CD14-positive monocyte (primary cell): ENCODE results near the gene DCLRE1C. TPM values are rescaled to one million over a fixed set of nuclear protein-coding genes. Genes with fewer than 3 reads are reported as not detected.
"Not testable (repeated sequence)": the region's sequence is repeated elsewhere in the genome, so short reads cannot be mapped to it uniquely, and the experiment has no call there.

Experiments
- DNase-seq, 3 donors: peaks; one replicate each; pipeline ENCODE4 v3.0.0-alpha.2; 2011 to 2022
- H2AFZ ChIP-seq: 2 replicates; pipeline ENCODE4 v1.6.0; 2012; ENCODE audit warnings: mild to moderate bottlenecking, low read depth, low read length, inconsistent platforms; ENCODE audit not compliant: insufficient read depth, poor library complexity, severe bottlenecking
- H3K27ac ChIP-seq, 2 donors: 1 replicate in 1 of 2; 2 replicates in 1 of 2; pipeline ENCODE4 v1.5.1; 2012 to 2013; ENCODE audit warnings: low read length in 2 of 2, control low read depth in 1 of 2, inconsistent platforms in 1 of 2, low read depth in 1 of 2, mild to moderate bottlenecking in 1 of 2
- H3K27me3 ChIP-seq, 2 donors: one replicate each; pipeline versions ENCODE4 v1.6.0 to v1.6.1; 2011 to 2013; ENCODE audit warnings: low read length in 2 of 2; ENCODE audit not compliant: control insufficient read depth in 2 of 2, insufficient read depth in 2 of 2
- H3K36me3 ChIP-seq, 2 donors: replicated peaks in 1 of 2; 1 replicate in 1 of 2; 2 replicates in 1 of 2; pipeline versions ENCODE4 v1.5.1 to v1.6.1; 2012 to 2013; ENCODE audit warnings: low read length in 2 of 2, control low read depth in 1 of 2, inconsistent platforms in 1 of 2, mild to moderate bottlenecking in 1 of 2; ENCODE audit not compliant: insufficient read depth in 2 of 2, control insufficient read depth in 1 of 2
- H3K4me1 ChIP-seq, 2 donors: 1 replicate in 1 of 2; 2 replicates in 1 of 2; pipeline versions ENCODE4 v1.5.1 to v1.6.1; 2012 to 2013; ENCODE audit warnings: low read length in 2 of 2, control low read depth in 1 of 2, inconsistent platforms in 1 of 2, mild to moderate bottlenecking in 1 of 2, moderate library complexity in 1 of 2; ENCODE audit not compliant: insufficient read depth in 2 of 2, control insufficient read depth in 1 of 2
- H3K4me2 ChIP-seq: replicated peaks from 2 replicates; pipeline ENCODE3; 2012; ENCODE audit warnings: low read length, moderate library complexity, mild to moderate bottlenecking; ENCODE audit not compliant: poor library complexity, severe bottlenecking; ENCODE audit errors: extremely low read depth
- H3K4me3 ChIP-seq, 3 experiments: fragments of 200-600 bp in 1 of 3; sonication (generic) in 1 of 3; replicated peaks in 1 of 3; 1 replicate in 2 of 3; 2 replicates in 1 of 3; pipeline ENCODE4 v1.5.1; 2011 to 2013; ENCODE audit warnings: low read length in 3 of 3, mild to moderate bottlenecking in 3 of 3, control low read depth in 2 of 3, low read depth in 2 of 3, inconsistent platforms in 1 of 3, moderate library complexity in 1 of 3
- H3K79me2 ChIP-seq: 2 replicates; pipeline ENCODE4 v1.6.0; 2012; ENCODE audit warnings: mild to moderate bottlenecking, control low read depth, inconsistent platforms, low read length, moderate library complexity; ENCODE audit not compliant: insufficient read depth
- H3K9ac ChIP-seq: 2 replicates; pipeline ENCODE4 v1.6.0; 2017; ENCODE audit warnings: low read length, mild to moderate bottlenecking; ENCODE audit not compliant: insufficient read depth, poor library complexity, severe bottlenecking
- H3K9me3 ChIP-seq, 2 donors: replicated peaks in 1 of 2; 1 replicate in 1 of 2; 2 replicates in 1 of 2; pipeline versions ENCODE4 v1.5.1 to v1.6.1; 2012 to 2013; ENCODE audit warnings: low read length in 2 of 2, control low read depth in 1 of 2; ENCODE audit not compliant: control insufficient read depth in 1 of 2, insufficient read depth in 1 of 2
- H4K20me1 ChIP-seq: 2 replicates; pipeline ENCODE4 v1.6.0; 2012; ENCODE audit warnings: mild to moderate bottlenecking, low read length, control low read depth, moderate library complexity; ENCODE audit not compliant: insufficient read depth
- H3K27ac Mint-ChIP-seq, 7 donors: one replicate each; pipeline ENCODE4 v1.8.0; 2020; ENCODE audit warnings: mild to moderate bottlenecking in 7 of 7, mixed read lengths in 7 of 7, moderate library complexity in 6 of 7, inconsistent platforms in 2 of 7
- H3K27me3 Mint-ChIP-seq, 3 donors: one replicate each; pipeline ENCODE4 v1.8.0; 2021 to 2022; ENCODE audit warnings: low read depth in 3 of 3, mild to moderate bottlenecking in 3 of 3, mixed read lengths in 3 of 3, moderate library complexity in 3 of 3, inconsistent platforms in 1 of 3
- H3K36me3 Mint-ChIP-seq, 2 donors: one replicate each; pipeline ENCODE4 v1.8.0; 2020; ENCODE audit warnings: mixed read lengths in 2 of 2, inconsistent platforms in 1 of 2, mild to moderate bottlenecking in 1 of 2
- H3K4me1 Mint-ChIP-seq: one replicate; pipeline ENCODE4 v1.8.0; 2020; ENCODE audit warnings: mild to moderate bottlenecking, mixed read lengths
- H3K4me3 Mint-ChIP-seq, 2 donors: one replicate each; pipeline ENCODE4 v1.8.0; 2020; ENCODE audit warnings: mild to moderate bottlenecking in 2 of 2, mixed read lengths in 2 of 2, moderate library complexity in 1 of 2
- H3K9me3 Mint-ChIP-seq, 7 donors: one replicate each; pipeline ENCODE4 v1.8.0; 2020 to 2022; ENCODE audit warnings: mixed read lengths in 7 of 7, mild to moderate bottlenecking in 6 of 7, moderate library complexity in 6 of 7, inconsistent platforms in 2 of 7
- WGBS: methylation state at CpG from one replicate; pipeline ENCODE4 v1.1.5; 2013; ENCODE audit warnings: missing lambda C conversion rate; ENCODE audit not compliant: insufficient coverage; 5-methylcytosine and 5-hydroxymethylcytosine counted together
- intact Hi-C, 2 donors: fragments of 100-400 bp; cut with micrococcal nuclease; formaldehyde crosslinking; loops; one replicate each; pipeline versions ENCODE4 v1.15.0 to v1.15.1; 2023
- polyA minus RNA-seq: library from RNA; depleted of rRNA, polyadenylated mRNA; stranded (reverse); fragments of >200 nt; gene quantifications from 2 replicates; pipeline ENCODE4 v1.2.3, GENCODE V29; 2012
- polyA plus RNA-seq, 3 donors: library from polyadenylated mRNA; depleted of rRNA in 1 of 3; unstranded in 2 of 3; stranded (reverse) in 1 of 3; fragments of 300-500 nt in 2 of 3; fragments of >200 nt in 1 of 3; fragmentation: Illumina TruSeq in 2 of 3; gene quantifications; 1 replicate in 2 of 3; 2 replicates in 1 of 3; pipeline ENCODE4 v1.2.3, GENCODE V29; 2012 to 2021
- total RNA-seq, 12 experiments: library from RNA in 1 of 12; stranded (reverse) in 1 of 12; fragments of 120-200 nt in 1 of 12; gene quantifications; one replicate each; pipeline ENCODE4 v1.2.4 and lab custom pipeline; 2013 to 2026; ENCODE audit warnings: mixed read lengths in 6 of 12, inconsistent platforms in 1 of 12
- TF ChIP-seq, protein P1 (sequence below): fragments of 200-600 bp; IDR thresholded peaks from one replicate; pipeline ENCODE4 v1.8.0; 2022; ENCODE audit warnings: antibody characterized with exemption, mild to moderate bottlenecking

DCLRE1C gene
- total RNA-seq (2013) = 33.3 TPM
- 10 to 100 TPM in 2 of 3 donors, 1 to 10 TPM in 1; 8.9 to 17.6 (median 10.9) TPM for polyA plus RNA-seq
- 13.4 and 16.6 TPM in 2 replicates for polyA minus RNA-seq
- total RNA-seq (lab: John Stamatoyannopoulos, UW) = 5.2 to 50.2 (median 31.9) reads per million in 11 experiments

GRCh38 chr10:14954001-14954770, at the start of gene DCLRE1C:
Gene DCLRE1C (minus strand): TSS chr10:14954096. CDS start chr10:14954010, 86 bp downstream.
- Histone ChIP-seq H3K27me3 (no peaks in the 10 kb centered on the region), H3K4me3 (peak within 1 kb of the TSS; percentile 51 to 82 (median 80)), H3K9me3 (no peaks in the 10 kb centered on the region), H3K4me1 (peaks cover 47 to 61% of the 10 kb centered on the region in 2 donors), H3K36me3 (peaks cover under 1 to 7% of the 10 kb centered on the region in 2 donors), H4K20me1 (peaks cover 38% of the 10 kb centered on the region), H2AFZ (peak within 1 kb of the TSS; percentile 84), H3K79me2 (peaks cover 53% of the 10 kb centered on the region), H3K27ac (peak within 1 kb of the TSS; percentile 93 to 95), H3K9ac (peak within 1 kb of the TSS; percentile 78), H3K4me2 (peak within 1 kb of the TSS; percentile 78)
- no peaks in the 10 kb centered on the region for H3K27me3 Mint-ChIP-seq
- peaks cover 3 to 6% of the 10 kb centered on the region in 2 donors for H3K36me3 Mint-ChIP-seq
- 0% methylated on average over 33 of the region's 45 CpGs for WGBS
- intact Hi-C loops = loop anchor here (5.0 to 10.0 kb wide), 5 partner anchors 77 to 213 kb away; partner anchors contain the start of genes CDNF (in 2 of the 2), HSPA14 (in 2 of the 2), MSANTD7 (in 2 of the 2) and RPP38 (in 2 of the 2)
- peaks cover 44% of the 10 kb centered on the region for H3K4me1 Mint-ChIP-seq
- TF ChIP-seq, protein P1, sequence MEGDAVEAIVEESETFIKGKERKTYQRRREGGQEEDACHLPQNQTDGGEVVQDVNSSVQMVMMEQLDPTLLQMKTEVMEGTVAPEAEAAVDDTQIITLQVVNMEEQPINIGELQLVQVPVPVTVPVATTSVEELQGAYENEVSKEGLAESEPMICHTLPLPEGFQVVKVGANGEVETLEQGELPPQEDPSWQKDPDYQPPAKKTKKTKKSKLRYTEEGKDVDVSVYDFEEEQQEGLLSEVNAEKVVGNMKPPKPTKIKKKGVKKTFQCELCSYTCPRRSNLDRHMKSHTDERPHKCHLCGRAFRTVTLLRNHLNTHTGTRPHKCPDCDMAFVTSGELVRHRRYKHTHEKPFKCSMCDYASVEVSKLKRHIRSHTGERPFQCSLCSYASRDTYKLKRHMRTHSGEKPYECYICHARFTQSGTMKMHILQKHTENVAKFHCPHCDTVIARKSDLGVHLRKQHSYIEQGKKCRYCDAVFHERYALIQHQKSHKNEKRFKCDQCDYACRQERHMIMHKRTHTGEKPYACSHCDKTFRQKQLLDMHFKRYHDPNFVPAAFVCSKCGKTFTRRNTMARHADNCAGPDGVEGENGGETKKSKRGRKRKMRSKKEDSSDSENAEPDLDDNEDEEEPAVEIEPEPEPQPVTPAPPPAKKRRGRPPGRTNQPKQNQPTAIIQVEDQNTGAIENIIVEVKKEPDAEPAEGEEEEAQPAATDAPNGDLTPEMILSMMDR = no peak
- peak within 1 kb of the TSS; percentile 91 to 97 (median 96) for H3K27ac Mint-ChIP-seq
- no peaks in the 10 kb centered on the region for H3K9me3 Mint-ChIP-seq
- peak; percentile 82 to 92 (median 89) for DNase-seq
- H3K4me3 Mint-ChIP-seq = peak within 1 kb of the TSS; percentile 86 to 93

DNA sequence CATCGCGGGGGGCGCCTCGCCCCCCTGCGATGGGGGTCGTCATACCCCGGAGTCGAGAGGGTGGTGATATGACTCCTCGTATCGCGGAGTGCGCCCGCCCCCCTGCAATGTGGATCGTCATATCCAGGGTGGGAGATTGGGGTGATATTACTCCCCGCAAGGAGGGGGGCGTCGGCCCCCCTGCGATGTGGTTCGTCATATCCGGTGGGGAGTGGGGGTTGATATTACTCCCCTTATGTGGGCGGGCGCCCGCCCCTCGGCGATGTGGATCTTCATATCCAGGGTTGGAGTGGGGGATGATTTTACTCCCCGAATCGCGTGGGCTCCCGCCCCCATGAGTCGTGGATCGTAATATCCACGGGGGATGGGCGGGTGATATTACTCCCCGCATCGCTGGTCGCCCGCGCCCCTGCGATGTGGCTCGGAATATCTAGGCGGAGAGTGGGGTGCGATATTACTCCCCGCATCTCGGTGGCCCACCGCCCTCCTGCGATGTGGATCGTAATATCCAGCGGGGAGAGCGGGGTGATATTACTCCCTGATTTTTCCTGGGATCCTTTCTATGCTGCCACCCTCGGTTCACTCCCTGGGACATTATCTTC, 42.2 kb upstream of the DCLRE1C start:
- DNase-seq = no peak
- no peak overlapping the region for H3K4me2 ChIP-seq
- H3K4me3 ChIP-seq = no peak overlapping the region
- H3K4me1 Mint-ChIP-seq = no peaks in the 10 kb centered on the region
- intact Hi-C loops = no loop called here
- H2AFZ ChIP-seq = no peak overlapping the region
- no peaks in the 10 kb centered on the region for H3K36me3 Mint-ChIP-seq
- peaks cover 0 to 7% (median 4%) of the 10 kb centered on the region in 3 donors for H3K27me3 Mint-ChIP-seq
- no peaks in the 10 kb centered on the region for H3K79me2 ChIP-seq
- peaks cover 0 to 8% (median 4%) of the 10 kb centered on the region in 7 donors for H3K9me3 Mint-ChIP-seq
- H3K27me3 ChIP-seq = no peaks in the 10 kb centered on the region
- no peak overlapping the region for H3K4me3 Mint-ChIP-seq
- no peaks in the 10 kb centered on the region for H4K20me1 ChIP-seq
- H3K9ac ChIP-seq = no peak overlapping the region
- WGBS = 88% methylated on average over 26 of the region's 50 CpGs
- H3K9me3 ChIP-seq = peaks cover 4 to 6% of the 10 kb centered on the region in 2 donors
- H3K27ac Mint-ChIP-seq = no peak overlapping the region
- H3K4me1 ChIP-seq = no peaks in the 10 kb centered on the region
- TF ChIP-seq, protein P1 = no peak
- H3K27ac ChIP-seq = no peak overlapping the region
- H3K36me3 ChIP-seq = no peaks in the 10 kb centered on the region

- H3K9me3 Mint-ChIP-seq, H3K79me2 ChIP-seq, H3K36me3 Mint-ChIP-seq, H3K4me3 Mint-ChIP-seq, H3K4me3 ChIP-seq, H3K36me3 ChIP-seq, H3K4me2 ChIP-seq, H4K20me1 ChIP-seq, H3K4me1 ChIP-seq, H3K9me3 ChIP-seq, H3K4me1 Mint-ChIP-seq, DNase-seq, H3K27me3 Mint-ChIP-seq, H3K27me3 ChIP-seq, H3K9ac ChIP-seq, H3K27ac Mint-ChIP-seq, H3K27ac ChIP-seq, H2AFZ ChIP-seq: not testable (repeated sequence)
- WGBS = 90% methylated on average over 25 of the region's 32 CpGs
- intact Hi-C loops = loop anchor here in 1 of 2 donors (5.0 kb wide), 1 partner anchor 114 kb away; no protein-coding TSS in a partner anchor
Measured at GRCh38 chr10:14993500-14994455, 39.9 kb upstream of the DCLRE1C start.
